ENCODE results near the gene LRRN2. TPM values are rescaled to one million over a fixed set of nuclear protein-coding genes. Genes with fewer than 3 reads are reported as not detected.

LRRN2 gene
- 6.5 TPM for total RNA-seq

DNA sequence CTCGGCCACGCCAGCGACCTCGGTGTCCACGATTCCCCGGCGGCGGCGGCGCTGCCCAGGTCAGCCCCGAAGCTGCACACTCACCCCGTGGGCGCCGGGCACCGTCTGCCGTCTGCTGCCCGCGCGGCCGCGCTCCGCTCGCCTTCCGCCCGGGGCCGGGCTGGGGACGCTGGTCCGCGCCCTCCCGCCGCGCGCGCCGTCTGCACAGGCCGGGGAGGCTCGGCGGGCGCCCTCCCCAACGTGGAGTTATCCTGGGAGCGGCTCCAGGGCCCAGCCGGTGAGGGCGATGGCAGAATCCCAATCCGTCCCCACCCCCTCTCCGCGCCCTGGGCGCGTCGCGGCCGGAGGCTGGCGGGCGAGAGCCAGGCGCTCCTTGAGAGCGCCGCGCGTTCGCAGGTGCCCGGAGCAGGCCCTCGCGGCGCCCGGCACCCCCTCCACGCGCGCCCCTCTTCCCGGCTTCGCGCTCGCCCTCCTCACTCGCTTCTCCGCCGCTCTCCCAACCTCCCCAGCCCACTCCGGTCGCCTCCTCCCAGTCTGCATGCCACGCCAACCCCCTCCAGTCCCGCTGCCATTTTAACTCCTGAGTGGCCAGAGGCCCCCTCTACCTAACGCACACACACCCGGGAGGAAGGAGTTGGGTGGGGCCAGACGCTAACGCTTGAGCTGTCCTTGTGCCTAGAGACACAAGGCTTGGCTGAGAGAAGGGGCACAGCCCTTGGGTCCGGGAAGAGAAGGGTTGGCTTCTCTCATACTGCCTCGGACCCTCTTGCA, at the start of gene LRRN2:
Gene LRRN2 (minus strand): TSS at position 503 of the 771 bp plus-strand sequence. CDS start 65,746 bp downstream, outside the sequence.
- H3K36me3 ChIP-seq = no peaks in the 10 kb centered on the region
- no peak for DNase-seq (ENCODE audit: low spot score in 2 of 2)
- TF ChIP-seq, protein P1, sequence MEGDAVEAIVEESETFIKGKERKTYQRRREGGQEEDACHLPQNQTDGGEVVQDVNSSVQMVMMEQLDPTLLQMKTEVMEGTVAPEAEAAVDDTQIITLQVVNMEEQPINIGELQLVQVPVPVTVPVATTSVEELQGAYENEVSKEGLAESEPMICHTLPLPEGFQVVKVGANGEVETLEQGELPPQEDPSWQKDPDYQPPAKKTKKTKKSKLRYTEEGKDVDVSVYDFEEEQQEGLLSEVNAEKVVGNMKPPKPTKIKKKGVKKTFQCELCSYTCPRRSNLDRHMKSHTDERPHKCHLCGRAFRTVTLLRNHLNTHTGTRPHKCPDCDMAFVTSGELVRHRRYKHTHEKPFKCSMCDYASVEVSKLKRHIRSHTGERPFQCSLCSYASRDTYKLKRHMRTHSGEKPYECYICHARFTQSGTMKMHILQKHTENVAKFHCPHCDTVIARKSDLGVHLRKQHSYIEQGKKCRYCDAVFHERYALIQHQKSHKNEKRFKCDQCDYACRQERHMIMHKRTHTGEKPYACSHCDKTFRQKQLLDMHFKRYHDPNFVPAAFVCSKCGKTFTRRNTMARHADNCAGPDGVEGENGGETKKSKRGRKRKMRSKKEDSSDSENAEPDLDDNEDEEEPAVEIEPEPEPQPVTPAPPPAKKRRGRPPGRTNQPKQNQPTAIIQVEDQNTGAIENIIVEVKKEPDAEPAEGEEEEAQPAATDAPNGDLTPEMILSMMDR (IDR thresholded peaks at IDR 0.05) = no peak
- intact Hi-C loops (cut with DNase I) = no loop called here
- no peaks in the 10 kb centered on the region for H3K27me3 ChIP-seq
- H3K4me1 ChIP-seq = no peaks in the 10 kb centered on the region
- no peaks in the 10 kb centered on the region for H3K9me3 ChIP-seq
- H3K27ac ChIP-seq = no peak within 1 kb of the TSS
- H3K4me3 ChIP-seq = peak within 1 kb of the TSS; percentile 45 to 61

DNA sequence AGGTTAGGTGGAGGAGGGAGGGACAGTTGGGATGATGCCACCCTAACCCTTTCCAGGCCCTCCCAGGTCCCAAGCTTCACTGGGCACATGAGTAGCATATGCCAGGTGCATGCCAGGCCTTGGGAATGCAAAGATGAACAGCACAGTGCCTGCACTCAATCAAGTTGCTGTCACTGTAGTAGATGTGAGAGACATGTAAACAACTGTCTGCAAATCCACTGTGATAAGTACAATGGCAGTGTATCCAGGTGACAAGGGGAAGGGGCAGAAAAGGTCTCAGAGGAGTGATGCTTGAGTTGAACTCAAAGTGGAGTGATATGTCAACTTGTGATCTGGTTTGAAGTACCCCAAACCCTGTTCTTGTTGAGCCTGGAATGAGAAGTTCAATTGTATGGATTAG, 49.5 kb upstream of the LRRN2 start:
- Histone ChIP-seq H3K4me3 (no peak overlapping the region), H3K27me3 (no peaks in the 10 kb centered on the region), H3K27ac (no peak overlapping the region), H3K36me3 (no peaks in the 10 kb centered on the region), H3K4me1 (no peaks in the 10 kb centered on the region), H3K9me3 (peaks cover 6 to 12% of the 10 kb centered on the region in 2 donors)
- TF ChIP-seq, protein P1 (IDR thresholded peaks at IDR 0.05) = no peak
- intact Hi-C loops (cut with DNase I) = no loop called here
- DNase-seq (ENCODE audit: low spot score in 2 of 2) = no peak

DNA sequence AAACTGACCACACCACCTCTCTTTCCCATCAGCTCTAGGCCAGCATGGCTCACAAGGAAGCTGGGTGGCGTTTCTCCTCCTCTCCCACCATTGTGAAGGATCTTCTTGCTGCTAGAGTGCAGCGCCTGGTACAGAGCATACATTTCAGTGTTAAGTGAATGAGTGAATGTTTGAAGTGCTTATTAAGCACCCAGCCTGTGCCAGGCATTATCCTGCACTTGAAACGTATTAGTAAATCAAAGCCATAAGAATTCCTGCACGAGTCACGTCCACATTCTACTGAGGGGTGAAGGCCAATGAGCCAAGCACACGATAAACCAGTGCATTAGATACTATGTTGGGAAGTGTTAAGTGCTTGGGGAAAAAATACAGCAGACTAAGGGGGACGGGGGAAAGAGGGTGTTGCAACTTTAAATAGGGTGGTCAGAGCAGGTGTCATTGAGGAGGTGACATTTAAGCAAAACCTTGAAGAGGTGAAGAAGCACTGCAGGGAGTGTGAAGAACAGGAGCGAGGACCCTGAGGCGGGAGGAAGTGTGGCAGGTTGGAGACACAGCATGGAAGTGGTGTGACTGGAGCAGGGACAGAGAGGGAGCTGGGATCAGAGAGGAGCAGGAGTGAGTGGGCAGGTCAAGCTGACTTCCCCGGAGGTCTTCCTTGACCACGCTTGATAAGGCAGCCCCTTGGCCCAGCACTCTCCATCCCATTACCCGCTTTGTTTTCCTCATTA, 48.5 kb upstream of the LRRN2 start:
- TF ChIP-seq, protein P1 (IDR thresholded peaks at IDR 0.05) = no peak
- intact Hi-C loops (cut with DNase I) = no loop called here
- Histone ChIP-seq H3K27ac (no peak overlapping the region), H3K27me3 (no peaks in the 10 kb centered on the region), H3K4me3 (no peak overlapping the region), H3K4me1 (no peaks in the 10 kb centered on the region), H3K36me3 (no peaks in the 10 kb centered on the region), H3K9me3 (peaks cover 0 to 8% of the 10 kb centered on the region in 2 donors)
- no peak for DNase-seq (ENCODE audit: low spot score in 2 of 2)

DNA sequence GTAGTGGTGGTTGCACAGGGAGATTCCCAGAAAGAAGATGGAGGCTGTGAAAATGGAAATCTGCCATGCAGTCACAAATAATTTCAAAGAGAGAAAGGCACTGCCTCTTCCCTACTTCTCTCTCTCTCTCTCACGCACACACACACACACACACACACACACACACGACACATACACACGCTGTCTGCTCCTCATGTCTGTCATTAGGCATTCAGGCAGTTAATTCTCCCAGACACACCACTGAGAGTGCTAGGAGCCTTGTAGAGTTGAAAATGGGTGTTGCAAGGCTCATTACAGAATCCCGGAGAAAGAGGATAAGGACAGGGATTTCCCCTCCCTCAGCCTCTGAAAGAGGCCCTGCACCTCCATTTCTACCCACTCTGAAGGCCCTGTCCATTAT, 47.8 kb upstream of the LRRN2 start:
- no peak overlapping the region for H3K27ac ChIP-seq
- H3K4me1 ChIP-seq = no peaks in the 10 kb centered on the region
- no peak for DNase-seq (ENCODE audit: low spot score in 2 of 2)
- TF ChIP-seq, protein P1 (IDR thresholded peaks at IDR 0.05) = no peak
- H3K27me3 ChIP-seq = no peaks in the 10 kb centered on the region
- no peaks in the 10 kb centered on the region for H3K36me3 ChIP-seq
- H3K4me3 ChIP-seq = no peak overlapping the region
- intact Hi-C loops (cut with DNase I) = no loop called here
- peaks cover 0 to under 1% of the 10 kb centered on the region in 2 donors for H3K9me3 ChIP-seq

DNA sequence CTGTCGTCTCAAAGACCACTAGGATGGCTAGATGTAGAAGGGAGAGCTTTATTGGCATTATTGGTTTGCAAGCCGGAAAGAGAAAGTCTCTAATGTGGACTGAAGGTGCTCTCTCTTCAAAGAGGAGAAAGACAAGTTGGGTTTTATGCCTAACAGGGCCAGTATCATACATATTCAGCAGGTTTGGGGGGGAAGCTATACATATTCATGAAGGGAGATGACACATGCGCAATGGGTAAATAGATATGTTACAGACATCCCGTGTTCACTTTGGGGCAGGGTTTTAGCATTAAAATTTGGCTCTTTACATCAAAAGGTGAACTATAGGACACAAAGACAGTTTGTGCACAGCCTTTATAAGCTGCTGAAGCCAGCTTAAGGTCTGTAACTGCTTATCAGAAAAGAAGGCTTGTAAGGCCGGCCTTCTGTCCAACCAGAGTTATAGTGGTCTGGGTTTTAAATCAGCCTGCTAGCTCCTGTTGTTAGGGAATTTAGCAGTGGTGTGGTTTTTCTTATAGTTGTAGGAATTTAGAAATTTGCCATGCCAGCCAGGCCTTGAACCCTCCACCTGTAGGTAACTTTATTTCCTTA, 46.5 kb upstream of the LRRN2 start:
- no peaks in the 10 kb centered on the region for H3K27me3 ChIP-seq
- no peak overlapping the region for H3K4me3 ChIP-seq
- H3K36me3 ChIP-seq = no peaks in the 10 kb centered on the region
- no peak overlapping the region for H3K27ac ChIP-seq
- TF ChIP-seq, protein P1 (IDR thresholded peaks at IDR 0.05) = no peak
- intact Hi-C loops (cut with DNase I) = no loop called here
- no peaks in the 10 kb centered on the region for H3K4me1 ChIP-seq
- no peaks in the 10 kb centered on the region for H3K9me3 ChIP-seq
- no peak for DNase-seq (ENCODE audit: low spot score in 2 of 2)

All from ascending aorta (tissue), 2 donors.